HG03060 (cell line): ENCODE measurements around the gene TEX54.

Source experiments
- ATAC-seq: cut with Tn5 transposase; IDR thresholded peaks from one replicate; pipeline ENCODE4 v1.9.1; 2021; ENCODE audit warnings: low read depth, moderate number of reproducible peaks; ENCODE audit not compliant: unreplicated experiment

The TEX54 gene

DNA sequence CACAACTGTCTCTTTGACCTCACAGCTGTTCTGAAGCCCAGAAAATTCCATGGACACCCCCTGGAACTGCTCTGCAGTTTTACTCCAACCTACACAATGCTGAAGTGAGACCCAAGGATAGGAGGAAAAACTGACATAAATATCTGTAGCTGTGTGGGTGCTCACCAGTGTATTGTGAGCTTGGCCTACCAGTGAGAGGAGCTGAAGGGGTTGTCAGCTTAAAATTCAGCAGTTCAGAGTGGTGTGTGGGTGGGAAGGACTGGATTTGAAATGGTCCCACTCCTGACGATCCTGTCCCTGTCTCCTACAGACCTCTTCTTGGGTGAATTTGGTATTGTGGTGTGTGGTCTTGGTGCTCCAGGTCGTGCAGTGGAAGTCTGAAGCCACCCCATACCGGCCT, 43.1 kb downstream of the TEX54 start:
- ATAC-seq = no peak

GRCh38 chr11:62788991-62789390, 43.6 kb downstream of the TEX54 start:
- ATAC-seq = no peak

- peak; percentile 39 for ATAC-seq
These were observed 45.5 kb downstream of the TEX54 start, which contains the start of gene TMEM179B for GRCh38 chr11:62787005-62787759. Gene TMEM179B (plus strand): TSS chr11:62787402. CDS start chr11:62787432, 30 bp downstream.

DNA sequence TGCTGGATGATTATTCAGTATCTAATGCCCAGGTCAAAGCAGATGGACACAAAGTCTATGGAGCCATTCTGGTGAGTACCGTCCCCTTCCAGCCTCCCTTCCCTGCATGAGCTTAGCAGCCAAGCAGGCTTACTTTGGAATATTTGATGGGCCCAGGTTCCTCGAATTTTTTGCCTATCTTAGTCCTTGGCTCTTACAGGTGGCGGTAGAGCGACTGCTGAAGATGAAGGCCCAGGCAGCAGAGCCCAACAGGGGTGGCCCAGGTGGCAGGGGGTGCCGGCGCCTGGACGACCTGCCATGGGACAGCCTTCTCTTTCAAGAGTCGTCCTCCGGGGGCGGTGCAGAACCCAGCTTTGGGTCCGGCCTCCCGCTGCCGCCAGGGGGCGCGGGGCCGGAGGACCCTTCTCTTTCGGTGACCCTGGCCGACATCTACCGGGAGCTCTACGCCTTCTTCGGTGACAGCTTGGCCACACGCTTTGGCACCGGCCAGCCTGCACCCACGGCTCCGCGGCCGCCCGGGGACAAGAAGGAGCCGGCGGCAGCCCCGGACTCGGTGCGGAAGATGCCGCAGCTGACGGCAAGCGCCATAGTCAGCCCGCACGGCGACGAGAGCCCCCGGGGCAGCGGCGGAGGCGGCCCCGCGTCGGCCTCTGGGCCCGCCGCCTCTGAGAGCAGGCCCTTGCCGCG, 46.2 kb downstream of the TEX54 start:
- no peak for ATAC-seq

DNA sequence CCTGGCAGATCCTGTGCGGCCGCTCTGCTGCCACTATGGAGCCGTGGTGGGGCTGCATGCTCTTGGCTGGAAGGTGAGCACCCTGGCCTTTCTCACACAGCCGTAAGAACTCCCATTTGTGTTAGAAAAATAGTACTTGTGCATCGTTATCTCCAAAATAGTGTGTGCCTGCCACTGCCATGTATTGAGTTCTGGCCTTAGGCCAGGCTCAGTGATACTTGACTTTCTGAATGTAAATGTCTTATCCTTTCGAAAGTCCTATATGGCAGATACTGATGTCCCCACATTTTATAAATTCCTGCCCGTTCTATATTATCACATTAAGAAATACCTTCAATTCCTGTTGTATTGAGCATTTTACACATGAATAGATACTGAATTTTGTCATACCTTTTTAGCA, 49.9 kb downstream of the TEX54 start:
- ATAC-seq = no peak
